Measurements from ENCODE around the gene PRKAG2.
A peak's percentile ranks its signal among the peaks of the same experiment; 100 is the strongest.

The PRKAG2 gene

DNA sequence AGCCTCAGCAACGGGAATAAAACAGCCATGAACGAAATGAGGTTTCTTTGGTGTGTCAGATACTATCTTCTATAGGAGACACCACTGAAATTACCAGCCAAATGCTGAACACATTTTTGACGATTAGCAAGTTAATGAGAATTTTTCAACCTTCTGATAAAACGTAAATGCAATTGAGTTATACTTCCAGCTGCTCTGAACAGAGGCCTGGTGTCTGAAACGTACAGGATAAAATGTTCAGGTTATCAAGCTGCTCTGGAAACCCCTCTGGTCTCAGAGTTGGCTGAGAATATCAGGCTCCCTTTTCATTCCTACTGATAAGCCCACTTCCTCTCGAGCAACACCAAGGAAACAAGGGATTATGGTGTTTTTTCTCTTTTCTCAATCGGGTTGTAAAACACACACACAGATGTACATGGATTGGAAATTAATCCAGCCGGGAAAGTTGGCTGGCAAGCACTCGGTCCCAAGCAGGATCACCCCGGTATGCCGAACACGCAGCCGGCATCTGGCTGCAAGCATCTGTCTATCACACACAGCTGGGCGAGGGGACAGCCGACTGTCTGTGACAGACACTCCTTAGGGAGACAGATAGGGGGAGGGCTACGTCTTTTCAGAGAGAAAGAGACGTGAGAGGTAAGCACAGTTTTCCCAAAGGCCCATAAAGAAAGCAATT, 171.8 kb downstream of the PRKAG2 start:
- no peak for DNase-seq

DNA sequence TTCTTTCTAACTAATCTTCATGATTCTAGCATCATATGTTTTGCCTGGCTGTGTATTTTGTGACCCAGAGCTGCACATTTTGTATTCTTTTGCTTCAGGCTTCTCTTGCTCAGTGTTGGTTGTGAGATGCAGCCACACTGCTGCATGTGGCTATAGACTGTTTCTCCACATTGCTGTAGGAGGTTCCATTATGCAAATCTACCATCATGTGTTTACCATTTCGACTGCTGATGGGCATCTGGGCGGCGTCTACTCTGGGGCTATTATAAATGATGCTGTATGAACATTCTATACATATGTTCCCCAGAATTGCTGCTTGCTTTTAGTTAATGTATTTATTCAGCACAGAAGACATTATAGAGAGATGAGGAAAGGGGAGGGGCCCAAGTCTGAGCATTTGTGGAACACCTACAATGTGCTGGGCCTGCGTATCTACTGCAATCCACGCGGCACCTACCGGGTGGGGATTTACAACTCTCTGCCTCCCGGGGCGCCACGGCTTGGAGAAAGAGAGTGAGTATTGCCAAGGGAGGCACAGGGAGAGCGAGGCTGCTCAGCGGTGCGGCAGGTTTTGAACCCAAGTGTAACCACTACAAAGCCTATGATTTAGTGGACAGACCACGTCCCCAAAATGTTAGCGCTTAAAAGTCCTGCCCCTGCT, 172.5 kb downstream of the PRKAG2 start:
- no peak for DNase-seq

DNA sequence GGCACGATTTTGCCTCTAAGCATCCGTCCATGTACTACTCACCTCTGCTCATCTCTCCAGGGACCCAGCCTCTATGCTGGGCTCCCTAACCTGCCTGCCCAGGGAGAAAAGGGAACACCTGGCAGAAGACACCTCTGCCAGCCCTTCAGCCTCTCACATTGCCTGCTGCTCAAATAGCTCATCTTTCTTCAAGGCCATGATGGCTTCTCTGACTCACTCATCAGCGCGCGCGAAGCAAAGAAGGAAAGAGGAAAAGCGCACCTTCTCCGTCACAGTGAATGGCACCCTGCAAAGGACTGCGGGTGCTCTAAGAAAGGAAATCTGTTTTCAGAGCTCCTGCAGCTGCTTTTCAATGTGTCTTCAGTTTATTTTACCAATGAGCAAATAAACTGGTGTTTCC, 174.0 kb downstream of the PRKAG2 start:
- DNase-seq = no peak

DNA sequence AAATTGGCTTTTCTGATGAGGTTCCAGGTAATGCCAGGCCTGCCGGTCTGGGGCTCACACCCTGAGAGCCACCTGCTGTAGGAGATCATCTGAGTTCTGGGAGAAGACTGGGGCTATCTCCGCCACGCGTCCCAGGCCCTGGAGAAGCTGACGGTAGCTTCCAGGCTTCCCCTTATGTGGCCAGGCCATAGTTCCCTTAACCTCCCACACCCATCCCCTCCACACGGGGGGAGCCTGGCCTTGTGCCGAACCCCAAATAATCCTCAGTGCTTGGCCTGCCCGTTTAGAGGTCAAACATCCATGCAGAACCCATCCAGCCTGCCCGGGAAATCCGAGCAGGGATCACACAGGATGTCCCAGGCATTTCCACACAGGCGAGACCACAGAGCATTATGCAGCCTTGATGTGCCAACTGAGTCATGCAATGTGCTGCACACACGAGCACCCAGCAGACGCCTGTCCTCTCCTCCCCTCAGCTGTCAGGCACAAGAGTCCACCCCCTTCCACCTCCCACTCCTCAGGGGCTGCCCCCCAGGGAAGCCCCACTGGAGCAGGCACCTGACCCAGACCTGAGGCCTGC, 176.2 kb downstream of the PRKAG2 start:
- DNase-seq = peak; percentile 56

DNA sequence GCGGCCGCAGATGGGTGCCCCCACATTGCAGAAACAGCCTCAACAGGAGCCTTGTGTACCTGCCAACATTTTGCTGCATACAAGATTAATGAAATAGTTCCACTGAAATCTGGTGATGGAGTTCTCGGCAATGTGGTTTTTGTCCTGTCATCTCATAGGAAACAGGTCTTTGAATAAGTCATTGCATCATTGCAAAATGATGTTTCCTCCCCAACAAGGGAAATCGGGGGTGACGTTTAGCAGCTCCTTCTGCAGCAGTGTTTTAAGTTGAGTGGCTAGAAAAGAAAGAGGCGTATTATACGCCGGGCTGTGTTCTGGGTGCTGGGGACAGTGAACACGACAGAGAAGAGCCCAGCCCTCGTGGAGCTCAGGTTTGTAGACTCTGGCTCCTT, 177.0 kb downstream of the PRKAG2 start:
- DNase-seq = peak; percentile 80

DNA sequence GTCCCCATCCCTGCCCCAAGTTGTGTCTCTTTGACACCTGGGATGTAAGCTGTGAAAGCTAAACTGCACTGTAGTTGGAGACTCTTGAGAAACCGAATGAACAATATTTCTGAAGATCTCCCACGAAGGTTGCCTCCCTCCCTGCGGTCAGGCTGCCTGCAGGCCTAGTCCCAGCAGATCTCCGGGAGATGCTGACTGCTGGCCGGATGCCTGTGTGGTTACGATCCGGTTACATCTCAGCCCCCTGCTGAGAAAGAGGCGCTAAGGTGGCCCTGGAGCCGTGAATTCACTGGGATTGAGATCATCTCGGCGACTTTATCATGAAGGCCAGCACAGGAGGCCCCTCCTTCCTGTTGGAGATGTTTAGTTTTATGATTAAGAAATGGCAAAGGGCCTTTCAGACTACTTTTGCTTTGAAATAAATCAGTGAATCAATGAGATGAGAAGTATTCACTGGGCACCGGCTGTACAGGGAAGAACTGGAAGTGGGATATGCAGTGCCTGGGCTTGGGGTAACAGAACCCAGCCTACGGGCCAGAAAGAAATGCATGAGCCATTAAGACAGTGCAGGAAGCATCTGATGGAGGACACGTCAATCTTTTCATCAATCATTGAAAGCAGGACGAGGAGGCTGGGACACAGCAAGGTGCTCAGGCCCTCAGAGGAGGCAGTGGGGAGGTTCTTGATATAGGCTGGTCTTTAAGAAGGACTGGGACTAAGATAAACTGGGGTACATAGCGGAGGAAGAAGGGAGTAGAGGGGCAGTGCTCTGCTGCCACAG, 177.6 kb downstream of the PRKAG2 start:
- DNase-seq = peak; percentile 99

DNA sequence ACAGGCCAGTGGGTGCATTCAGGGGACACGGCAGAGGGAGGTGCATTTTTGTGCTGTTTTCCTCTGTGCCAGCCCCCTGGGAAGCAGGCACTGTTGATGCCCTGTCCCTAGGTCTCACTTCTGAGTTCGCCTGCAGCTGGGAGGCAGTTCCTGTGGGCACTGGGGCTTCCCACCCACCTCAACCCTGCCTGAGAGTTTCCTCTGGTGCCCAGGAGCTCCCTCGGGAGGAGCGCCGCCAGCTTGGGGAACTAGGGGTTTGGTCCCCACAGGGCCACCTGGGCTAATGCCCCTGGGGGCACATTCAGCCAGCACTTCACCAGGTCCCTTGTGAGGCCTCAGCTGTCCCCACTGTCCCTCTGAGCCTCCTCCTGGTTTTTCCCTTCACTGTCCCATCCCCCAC, 179.0 kb downstream of the PRKAG2 start:
- DNase-seq = no peak

DNA sequence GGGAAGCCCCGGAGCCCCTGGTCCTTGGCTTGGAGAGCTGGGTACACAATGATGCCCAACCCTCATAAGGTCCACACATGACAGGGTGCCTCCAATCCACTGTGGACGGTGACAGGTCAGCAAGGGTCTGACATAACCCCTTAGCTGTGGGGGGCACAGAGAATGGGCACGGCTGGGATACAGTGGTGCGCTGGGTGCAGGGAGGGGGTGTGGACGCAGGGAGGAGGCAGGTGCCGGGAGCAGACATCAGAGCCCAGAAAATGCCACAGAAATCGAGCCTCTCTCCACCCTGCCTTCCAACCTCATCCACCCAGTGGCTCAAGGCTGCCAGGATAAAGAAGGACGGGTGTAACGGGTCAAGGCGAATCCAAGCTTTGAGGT, 179.4 kb downstream of the PRKAG2 start:
- DNase-seq = no peak

DNA sequence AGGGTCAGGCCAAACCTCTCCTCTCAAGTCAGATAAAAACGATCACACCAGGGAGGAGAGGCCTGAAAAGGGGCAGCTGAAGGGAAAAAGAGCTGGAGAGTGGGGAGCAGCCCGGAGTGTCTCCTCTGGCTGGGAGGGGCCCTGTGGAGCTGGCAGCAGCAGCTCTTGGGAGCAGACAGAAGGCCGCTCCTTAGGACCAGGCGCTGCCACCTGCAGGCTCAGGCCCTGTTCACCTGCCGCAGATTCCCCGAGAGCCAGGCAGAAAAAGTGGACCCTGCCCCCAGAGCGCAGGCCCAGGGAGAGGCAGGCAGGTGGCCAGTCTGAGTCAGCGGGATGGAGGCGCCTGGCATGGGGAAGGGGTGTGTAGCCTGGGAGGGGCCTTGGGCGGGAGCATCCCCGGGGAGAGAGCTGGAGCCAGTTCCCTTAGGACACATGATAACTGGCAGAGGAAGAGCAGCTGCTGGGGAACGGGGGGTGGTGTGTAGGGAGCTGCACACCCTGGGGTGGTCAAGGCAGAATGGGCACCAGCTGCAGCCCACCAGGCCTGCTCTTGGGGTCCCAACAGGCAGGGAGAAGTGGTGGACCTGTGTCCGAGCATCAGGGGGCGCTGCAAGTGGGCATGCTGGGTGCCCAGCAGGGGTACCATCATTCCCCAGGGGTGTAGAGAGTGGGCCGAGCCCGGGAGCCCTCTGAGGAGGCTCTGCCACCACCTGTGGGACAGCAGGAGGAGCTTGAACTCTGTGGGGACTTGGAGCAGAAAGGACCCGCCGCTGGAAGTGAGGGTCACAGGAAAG, 180.0 kb downstream of the PRKAG2 start:
- no peak for DNase-seq

DNA sequence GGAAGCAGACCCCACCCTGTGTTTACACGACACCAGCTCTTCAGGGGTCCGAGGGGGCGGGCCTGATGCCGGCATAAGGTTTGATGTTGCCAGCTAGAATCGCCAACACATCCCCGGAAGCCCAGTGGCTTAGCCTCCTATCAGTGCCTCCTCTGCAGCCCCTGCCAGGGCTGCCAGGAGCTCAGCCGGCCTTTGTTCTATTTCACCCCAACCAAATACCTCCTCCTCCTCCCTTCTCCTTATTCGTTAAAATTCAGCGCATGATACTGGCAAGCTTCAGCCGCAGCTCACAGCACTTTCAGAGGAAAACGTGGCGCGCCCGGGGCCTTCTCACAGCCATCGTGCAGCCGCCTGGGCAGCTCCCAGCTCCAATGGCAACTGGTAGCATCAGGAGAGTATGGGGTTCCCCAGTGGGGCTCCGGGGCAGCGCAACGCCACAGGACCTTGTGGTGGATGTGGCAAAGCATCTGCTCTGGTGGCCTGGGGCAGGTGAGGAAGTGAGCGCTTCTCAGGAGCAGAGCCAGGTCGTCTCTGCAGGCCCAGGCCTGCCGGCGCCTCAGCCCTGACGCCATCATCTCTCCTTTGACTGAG, 180.9 kb downstream of the PRKAG2 start:
- DNase-seq = no peak

DNA sequence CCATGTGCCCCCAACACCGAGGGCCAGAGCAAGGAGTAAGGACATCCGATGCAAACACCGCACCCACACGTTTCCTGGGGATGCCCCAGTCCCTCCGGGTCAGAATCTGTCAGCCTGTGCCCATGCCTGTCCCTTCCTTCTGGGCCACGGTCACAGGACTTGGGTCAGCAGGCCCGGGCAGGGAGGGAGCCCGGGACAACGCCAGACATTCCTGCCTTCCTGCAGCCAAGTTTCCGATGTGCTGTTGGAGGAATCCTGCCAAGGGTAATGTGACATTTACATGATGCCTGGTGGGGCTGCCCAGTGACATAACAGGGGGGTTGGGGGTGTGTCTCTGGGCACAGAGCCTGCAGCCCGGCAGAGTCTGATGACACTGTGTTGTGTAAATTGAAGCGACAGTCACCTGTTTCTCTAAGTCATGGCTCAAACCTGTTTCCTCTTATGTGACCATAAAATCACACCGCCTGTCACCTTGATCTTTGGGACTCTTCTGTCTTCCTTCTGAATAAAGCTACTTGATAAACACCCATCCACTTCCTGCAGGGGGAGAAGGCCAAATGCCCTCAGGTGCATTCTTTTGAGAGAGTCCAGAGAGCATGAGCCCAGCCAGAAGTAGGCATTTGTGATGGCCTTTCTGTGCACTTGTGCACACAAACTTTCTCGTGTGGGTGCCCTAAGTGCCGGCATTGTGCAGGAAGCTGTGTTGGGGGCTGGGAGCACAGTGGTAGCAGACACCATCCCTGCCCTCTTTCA, 181.9 kb downstream of the PRKAG2 start:
- no peak for DNase-seq

DNA sequence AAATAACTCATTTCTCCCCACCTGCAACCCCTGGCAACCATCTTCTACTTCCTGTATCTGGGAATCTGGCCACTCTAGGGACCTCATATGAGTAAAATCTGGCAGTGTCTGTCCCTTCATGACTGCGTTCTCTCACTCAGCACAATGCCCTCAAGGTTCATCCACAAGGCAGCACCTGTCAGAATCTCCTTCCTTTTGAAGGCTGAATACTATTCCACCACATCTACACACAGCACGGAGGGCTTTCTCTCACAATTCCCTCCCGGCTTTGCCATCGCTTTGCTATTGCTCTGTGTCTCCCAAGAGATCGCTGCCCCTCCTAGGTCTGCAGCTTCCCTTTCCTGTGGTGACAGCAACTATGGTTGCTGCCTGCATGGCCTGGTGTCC, 182.5 kb downstream of the PRKAG2 start:
- DNase-seq = no peak

DNA sequence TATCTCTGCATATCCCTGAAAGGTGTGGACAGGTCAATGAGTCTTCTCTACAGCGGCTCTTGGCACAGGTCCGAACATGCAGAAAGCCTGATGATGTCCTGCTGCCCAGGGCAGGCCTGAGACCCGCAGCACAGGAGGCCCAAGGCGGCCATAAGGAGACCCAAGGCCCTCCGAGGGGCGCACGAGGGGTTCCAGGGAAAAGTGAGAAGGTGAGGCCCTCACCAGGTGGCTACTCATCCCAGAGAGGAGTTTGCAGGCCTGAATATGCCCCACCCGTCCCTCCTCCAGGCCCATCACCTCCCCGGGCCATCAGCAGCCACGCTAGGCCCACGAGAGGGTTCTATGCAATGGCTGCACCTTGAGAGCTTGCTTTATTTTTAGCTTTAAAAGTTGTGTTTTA, 183.8 kb downstream of the PRKAG2 start:
- DNase-seq = no peak

DNA sequence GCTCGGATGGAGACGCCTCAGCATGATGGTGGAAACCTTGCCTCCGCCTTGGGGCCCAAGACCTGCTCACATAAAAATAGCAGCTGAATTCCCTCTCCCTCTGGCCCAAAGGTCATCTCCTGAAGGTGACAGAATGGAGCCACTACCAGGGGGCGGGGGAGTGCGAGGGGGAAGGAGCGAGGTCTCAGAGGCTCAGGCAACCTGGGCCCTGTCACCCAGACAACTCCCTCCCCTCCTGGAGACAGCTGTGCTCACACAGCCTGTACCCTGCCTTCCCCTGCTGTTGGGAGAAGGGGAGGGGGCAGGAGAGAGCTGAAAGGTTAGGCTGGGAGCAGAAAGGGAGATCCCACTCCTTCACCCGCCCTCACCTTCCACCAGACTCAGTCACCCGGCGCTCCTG, 184.2 kb downstream of the PRKAG2 start:
- DNase-seq = no peak

DNA sequence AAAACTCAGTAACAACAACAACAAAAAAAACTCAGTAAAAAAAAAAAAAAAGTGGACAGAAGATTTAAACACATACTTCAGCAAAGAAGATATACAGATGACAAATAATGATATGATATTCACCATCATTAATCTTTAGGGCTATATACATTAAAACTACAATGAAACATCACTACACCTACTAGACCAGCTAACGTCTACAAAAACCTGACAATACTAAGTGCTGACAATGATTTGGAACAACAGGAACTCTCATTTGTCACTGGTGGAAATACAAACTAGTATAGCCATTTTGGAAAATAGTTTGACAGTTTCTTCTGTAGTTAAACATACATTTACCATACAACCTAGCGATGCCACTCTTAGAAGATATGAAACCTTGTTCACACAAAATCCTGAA, 185.5 kb downstream of the PRKAG2 start:
- no peak for DNase-seq

DNA sequence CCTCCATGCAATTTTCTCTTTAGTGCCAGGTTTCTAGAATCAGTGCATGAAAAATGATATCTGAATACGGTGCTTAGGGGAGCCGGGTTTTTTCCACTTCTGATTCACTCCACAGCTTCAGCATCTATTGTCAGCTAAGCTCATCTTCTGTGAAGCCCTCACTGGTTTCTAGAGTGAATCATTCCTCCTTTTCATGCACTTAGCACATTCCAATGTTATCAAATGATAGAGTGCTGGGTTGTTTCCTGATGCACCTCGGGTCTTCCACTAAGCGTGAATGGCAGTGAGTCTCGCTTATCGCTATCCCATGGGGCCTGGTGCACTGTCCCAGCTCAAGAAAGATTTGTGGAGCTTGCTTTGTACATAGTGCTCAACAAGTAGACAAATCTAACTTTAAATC, 186.3 kb downstream of the PRKAG2 start:
- peak; percentile 67 for DNase-seq

DNA sequence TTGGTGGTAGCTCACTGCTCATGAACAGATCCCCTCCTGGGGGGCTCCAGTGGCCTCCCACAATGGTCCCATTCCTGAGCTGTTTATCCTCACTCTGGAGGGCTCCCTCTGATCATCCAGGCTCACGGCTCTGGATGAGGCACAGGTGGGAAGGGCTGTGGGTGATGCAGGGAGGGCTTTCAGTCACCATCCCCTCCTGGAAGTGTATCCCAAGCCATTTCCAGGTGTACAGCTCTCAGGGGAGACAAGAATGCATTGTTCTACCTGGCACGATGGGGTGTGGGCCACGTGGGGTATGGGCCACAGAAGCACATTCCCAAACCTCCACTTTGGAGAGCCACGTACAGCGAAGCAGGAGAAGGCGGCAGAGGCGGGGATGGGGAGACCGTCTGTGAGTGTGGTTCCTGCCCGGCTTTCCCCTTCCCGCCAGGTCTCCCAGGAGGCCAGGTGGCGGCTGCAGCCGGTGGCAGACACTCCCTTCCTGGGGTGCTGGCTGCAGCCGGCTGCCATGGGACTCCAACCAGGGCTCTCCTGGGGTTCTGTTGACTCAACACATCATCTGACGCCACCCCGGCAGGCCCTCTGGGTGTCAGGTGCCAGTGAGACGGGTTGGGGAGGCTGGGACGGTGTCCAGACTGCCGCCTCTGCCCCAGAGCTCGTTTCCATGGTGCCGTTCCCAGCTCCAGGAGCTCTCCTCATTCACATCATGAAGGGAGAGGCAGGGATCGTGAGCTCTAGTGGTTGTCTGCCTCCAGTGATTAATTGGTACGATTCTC, 187.5 kb downstream of the PRKAG2 start:
- no peak for DNase-seq

DNA sequence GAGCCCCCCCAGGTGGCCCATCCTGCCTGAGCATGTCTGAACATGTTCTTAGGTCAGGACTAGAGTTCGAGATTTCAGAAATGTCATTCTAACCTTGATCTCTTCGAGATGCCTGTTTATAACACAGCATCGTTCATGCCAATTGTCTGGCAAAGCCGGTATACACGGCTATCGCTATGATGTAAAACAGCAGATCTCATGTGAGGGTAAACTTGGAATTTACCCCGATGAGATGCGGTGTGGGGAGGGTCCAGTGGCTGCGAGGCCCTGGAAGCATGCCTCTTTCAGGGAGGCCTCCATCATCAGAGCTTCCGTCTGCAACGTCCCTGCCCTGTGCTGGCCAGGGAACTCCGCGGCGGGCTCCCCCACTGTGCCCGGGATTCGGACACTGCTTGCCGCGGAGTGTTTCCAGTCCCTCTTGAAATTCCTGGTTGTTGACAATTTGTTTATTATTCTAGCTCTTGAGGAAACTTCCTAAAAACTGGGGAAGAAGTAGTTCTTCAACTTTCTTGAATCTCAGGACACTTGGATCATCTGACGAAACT, 188.6 kb downstream of the PRKAG2 start:
- no peak for DNase-seq

DNA sequence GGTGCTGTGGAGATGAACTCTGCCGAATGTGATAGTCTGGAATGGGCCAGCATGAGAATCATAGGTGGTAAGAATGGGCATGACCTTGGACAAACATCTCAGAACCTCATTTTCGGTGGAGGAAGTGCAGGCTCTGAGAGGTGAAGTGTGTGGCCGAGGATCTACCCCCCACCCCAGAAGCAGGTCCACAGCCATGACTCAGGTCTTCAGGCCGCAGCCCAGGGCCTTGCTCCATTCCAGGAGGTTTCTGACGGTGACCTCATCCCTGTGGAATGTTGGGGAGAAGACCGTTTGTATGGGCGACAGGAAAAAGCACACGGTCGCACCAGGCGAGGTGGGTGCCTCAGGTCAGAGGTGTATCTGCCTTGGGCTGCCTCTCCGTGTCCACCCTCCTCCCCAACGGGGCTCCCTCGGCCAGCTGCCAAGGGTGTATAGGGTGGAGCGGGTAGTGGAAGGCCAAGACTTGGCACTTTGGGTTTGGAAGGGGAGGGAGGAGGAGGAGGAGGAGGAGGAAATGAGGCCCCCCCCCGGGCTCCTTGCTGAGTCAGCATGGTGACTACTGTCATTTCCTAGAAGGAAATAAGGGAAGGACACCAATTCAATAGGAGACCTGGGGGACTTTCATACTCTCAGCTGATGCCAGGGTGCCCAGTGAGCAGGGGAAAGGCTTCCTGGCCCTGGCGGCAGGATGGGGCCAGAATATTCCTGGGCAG, 189.2 kb downstream of the PRKAG2 start:
- DNase-seq = peak; percentile 98

DNA sequence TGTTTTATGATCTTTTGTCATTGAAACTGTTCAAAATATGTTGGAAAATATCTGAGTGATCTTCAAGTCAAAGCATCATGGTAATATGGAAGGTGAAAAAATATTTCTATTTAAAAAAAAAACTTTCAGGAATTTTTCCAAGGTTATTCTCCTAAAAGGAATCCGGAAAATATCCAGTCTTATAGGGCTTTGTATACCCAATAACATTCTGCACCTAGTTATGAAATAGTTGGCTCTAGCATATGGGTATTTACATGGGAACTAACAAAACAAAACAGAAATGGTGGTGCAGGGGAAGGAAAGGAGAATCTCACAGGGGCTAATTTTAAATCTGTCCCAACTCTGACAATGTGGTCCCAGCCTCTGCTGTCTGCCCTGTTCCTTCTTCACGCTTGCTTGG, 190.1 kb downstream of the PRKAG2 start:
- DNase-seq = peak; percentile 44

All from fibroblast of upper back skin (primary cell).